HepG2 (cell line): ENCODE data around the gene CHMP4B. TPM values are rescaled to one million over a fixed set of nuclear protein-coding genes. Genes with fewer than 3 reads are reported as not detected.

ENCODE experiments used
- CBX1 ChIP-seq: IDR thresholded peaks from one replicate; pipeline ENCODE4 v1.6.1; 2016; ENCODE audit warnings: antibody characterized with exemption, low read depth
- CBX5 ChIP-seq: sonication (generic); formaldehyde crosslinking; IDR thresholded peaks from 2 replicates; pipeline ENCODE4 v1.4.0; 2020; ENCODE audit warnings: missing genetic modification reagents, borderline replicate concordance
- FOSL1 ChIP-seq: sonication (generic); formaldehyde crosslinking; IDR thresholded peaks from 2 replicates; pipeline ENCODE4 v1.9.0; 2021; ENCODE audit warnings: missing genetic modification reagents, borderline replicate concordance
- IRX3 ChIP-seq: sonication (generic); formaldehyde crosslinking; IDR thresholded peaks from 2 replicates; pipeline ENCODE4 v1.8.1; 2023; ENCODE audit warnings: mild to moderate bottlenecking, low read depth, missing genetic modification reagents, borderline replicate concordance
- PHF5A ChIP-seq: IDR thresholded peaks from one replicate; pipeline ENCODE4 v1.6.1; 2018; ENCODE audit warnings: low read depth, missing genetic modification reagents; ENCODE audit not compliant: unreplicated experiment
- PLRG1 ChIP-seq: fragments of 450-650 bp; conservative IDR thresholded peaks from 2 replicates; pipeline ENCODE4 v1.6.1; 2016
- RBM39 ChIP-seq: fragments of 200-400 bp; formaldehyde crosslinking; IDR thresholded peaks from one replicate; pipeline ENCODE4 v1.6.1; 2018; ENCODE audit warnings: antibody characterized with exemption, mild to moderate bottlenecking, low read depth, low read length; ENCODE audit not compliant: poor library complexity, severe bottlenecking
- SOX6 ChIP-seq, 2 experiments: fragments of 450-650 bp in 1 of 2; sonication (generic) in 1 of 2; formaldehyde crosslinking in 1 of 2; IDR thresholded peaks; 2 replicates each; pipeline versions ENCODE4 v1.4.0 to v1.6.1; 2017 to 2020; ENCODE audit warnings: antibody characterized with exemption in 1 of 2, mild to moderate bottlenecking in 1 of 2, missing genetic modification reagents in 1 of 2
- SP4 ChIP-seq: sonication (generic); formaldehyde crosslinking; IDR thresholded peaks from 2 replicates; pipeline ENCODE4 v1.8.1; 2023; ENCODE audit warnings: mild to moderate bottlenecking, missing genetic modification reagents
- TAF15 ChIP-seq: fragments of 200-400 bp; formaldehyde crosslinking; IDR thresholded peaks from one replicate; pipeline ENCODE4 v1.6.1; 2018; ENCODE audit warnings: mild to moderate bottlenecking, low read depth, low read length; ENCODE audit not compliant: poor library complexity, severe bottlenecking
- ZIK1 ChIP-seq: sonication (generic); formaldehyde crosslinking; IDR thresholded peaks from 2 replicates; pipeline ENCODE4 v1.5.0; 2020; ENCODE audit warnings: mild to moderate bottlenecking, low read depth, missing genetic modification reagents, borderline replicate concordance
- ZNF121 ChIP-seq: sonication (generic); formaldehyde crosslinking; IDR thresholded peaks from 2 replicates; pipeline ENCODE4 v1.5.0; 2020; ENCODE audit warnings: mild to moderate bottlenecking, missing genetic modification reagents
- ZNF207 ChIP-seq: fragments of 450-650 bp; IDR thresholded peaks from 2 replicates; pipeline ENCODE4 v1.6.1; 2016; ENCODE audit warnings: antibody characterized with exemption, borderline replicate concordance
- ZNF496 ChIP-seq: sonication (generic); formaldehyde crosslinking; IDR thresholded peaks from 2 replicates; pipeline ENCODE4 v1.8.1; 2023; ENCODE audit warnings: mild to moderate bottlenecking, moderate library complexity, missing genetic modification reagents; ENCODE audit not compliant: insufficient replicate concordance
- ZNF530 ChIP-seq: sonication (generic); formaldehyde crosslinking; IDR thresholded peaks from 2 replicates; pipeline ENCODE4 v1.5.0; 2020; ENCODE audit warnings: low read depth, mild to moderate bottlenecking, missing genetic modification reagents
- ZNF557 ChIP-seq: sonication (generic); formaldehyde crosslinking; IDR thresholded peaks from 2 replicates; pipeline ENCODE4 v1.4.0; 2020; ENCODE audit warnings: missing genetic modification reagents
- ZNF563 ChIP-seq: sonication (generic); formaldehyde crosslinking; IDR thresholded peaks from 2 replicates; pipeline ENCODE4 v1.8.0; 2022; ENCODE audit warnings: mild to moderate bottlenecking, moderate library complexity, missing genetic modification reagents
- ZNF616 ChIP-seq: sonication (generic); formaldehyde crosslinking; IDR thresholded peaks from 2 replicates; pipeline ENCODE4 v1.5.0; 2020; ENCODE audit warnings: low read depth, mild to moderate bottlenecking, missing genetic modification reagents
- ZNF629 ChIP-seq: sonication (generic); formaldehyde crosslinking; conservative IDR thresholded peaks from 2 replicates; pipeline ENCODE4 v1.5.0; 2020; ENCODE audit warnings: missing genetic modification reagents
- polyA plus RNA-seq, 8 experiments: library from polyadenylated mRNA; depleted of rRNA in 3 of 8; stranded (reverse) in 7 of 8; unstranded in 1 of 8; fragments of >200 nt; fragmentation: Illumina TruSeq in 4 of 8; extraction: Trizol in 4 of 8; gene quantifications; 2 replicates each; pipeline versions ENCODE4 v1.2.1 to v1.2.3, GENCODE V29; 2011 to 2016; ENCODE audit warnings: low read depth in 4 of 8, missing spikeins in 1 of 8, mixed read lengths in 1 of 8; ENCODE audit not compliant: insufficient read depth in 1 of 8
- total RNA-seq, 5 experiments: library from RNA; depleted of rRNA; stranded (reverse); fragments of >200 nt; fragmentation: Illumina TruSeq; extraction: Trizol; gene quantifications; 2 replicates each; pipeline ENCODE4 v1.2.3, GENCODE V29; 2016; ENCODE audit warnings: low read depth in 1 of 5
- TF ChIP-seq, protein P1 (sequence below): IDR thresholded peaks from 2 replicates; pipeline ENCODE4 v1.6.1; 2016; ENCODE audit warnings: missing genetic modification reagents, missing compliant biosample characterization
- TF ChIP-seq, protein P2 (sequence below): sonication (generic); formaldehyde crosslinking; IDR thresholded peaks from 2 replicates; pipeline ENCODE4 v1.8.0; 2022; ENCODE audit warnings: missing genetic modification reagents, low read depth, mild to moderate bottlenecking, borderline replicate concordance
- TF ChIP-seq, protein P3 (sequence below): IDR thresholded peaks from 2 replicates; pipeline ENCODE4 v1.6.1; 2012; ENCODE audit warnings: low read length, improper control_type of control experiment
- TF ChIP-seq, protein P4 (sequence below): sonication (generic); formaldehyde crosslinking; IDR thresholded peaks from 2 replicates; pipeline ENCODE4 v1.8.1; 2023; ENCODE audit warnings: mild to moderate bottlenecking, missing genetic modification reagents, borderline replicate concordance
- TF ChIP-seq, protein P5 (sequence below): fragments of 450-650 bp; IDR thresholded peaks from 2 replicates; pipeline ENCODE4 v1.6.1; 2017

Gene CHMP4B
- total and polyA plus RNA-seq, 2 of the 13 experiments (the other 11 are each of a cell fraction or from before 2014, with no cell fraction given), result 40.1 to 45.6 TPM

DNA sequence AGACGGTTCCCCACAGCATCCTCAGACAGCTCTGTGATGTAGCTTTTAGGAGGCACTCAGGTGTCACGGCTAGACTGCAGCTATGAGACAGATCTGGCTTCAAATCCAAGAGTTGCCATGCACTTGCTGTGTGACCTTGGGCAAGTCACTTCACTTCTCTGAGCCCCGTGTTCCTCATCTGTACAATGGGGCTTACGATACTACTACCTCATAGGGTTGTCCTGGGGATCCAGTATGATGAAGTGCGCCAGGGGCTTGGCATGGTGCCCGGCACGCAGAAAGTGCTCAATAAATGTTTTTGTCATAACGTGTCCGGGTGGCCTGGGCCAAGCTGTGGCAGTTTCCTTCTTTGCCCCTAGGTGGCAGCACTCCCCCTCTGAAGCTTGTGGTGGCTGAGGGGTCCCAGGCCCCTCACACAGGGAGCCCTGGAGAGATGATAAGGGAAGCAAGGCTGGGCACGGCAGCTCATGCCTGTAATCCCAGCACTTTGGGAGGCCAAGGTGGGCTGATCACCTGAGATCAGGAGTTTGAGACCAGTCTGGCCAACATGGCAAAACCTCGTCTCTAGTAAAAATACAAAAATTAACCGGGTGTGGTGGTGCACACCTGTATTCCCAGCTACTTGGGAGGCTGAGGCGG lies 19.1 kb upstream of the CHMP4B start (continued):
- TF ChIP-seq, protein P1, sequence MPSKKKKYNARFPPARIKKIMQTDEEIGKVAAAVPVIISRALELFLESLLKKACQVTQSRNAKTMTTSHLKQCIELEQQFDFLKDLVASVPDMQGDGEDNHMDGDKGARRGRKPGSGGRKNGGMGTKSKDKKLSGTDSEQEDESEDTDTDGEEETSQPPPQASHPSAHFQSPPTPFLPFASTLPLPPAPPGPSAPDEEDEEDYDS (CRISPR knock-in tag), result no peak
- TF ChIP-seq RBM39 (peak; percentile 9), ZNF563 (no peak), CBX5 (no peak), IRX3 (CRISPR knock-in tag) (no peak), FOSL1 (CRISPR knock-in tag) (no peak), CBX1 (no peak), TAF15 (no peak), SOX6 (IDR thresholded peaks at IDR 0.05) (no peak), SOX6 (CRISPR knock-in tag; IDR thresholded peaks at IDR 0.05) (no peak), PLRG1 (no peak), ZNF207 (no peak), ZNF530 (CRISPR knock-in tag) (no peak), ZNF616 (CRISPR knock-in tag) (no peak), SP4 (CRISPR knock-in tag) (0 out of 2 replicates have a peak, but pooled peaks have one; percentile 35), ZNF496 (CRISPR knock-in tag) (no peak), ZIK1 (CRISPR knock-in tag) (no peak), ZNF121 (CRISPR knock-in tag) (no peak), PHF5A (CRISPR knock-in tag) (no peak), ZNF557 (CRISPR knock-in tag) (no peak), ZNF629 (CRISPR knock-in tag) (peak; percentile 62)
- TF ChIP-seq, protein P2, sequence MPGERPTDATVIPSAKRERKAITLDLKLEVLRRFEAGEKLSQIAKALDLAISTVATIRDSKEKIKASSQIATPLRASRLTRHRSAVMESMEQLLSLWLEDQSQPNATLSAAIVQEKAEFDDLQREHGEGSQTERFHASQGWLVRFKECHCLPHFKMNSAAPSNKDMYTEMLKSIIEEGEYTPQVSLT (CRISPR knock-in tag), result no peak
- TF ChIP-seq, protein P3, sequence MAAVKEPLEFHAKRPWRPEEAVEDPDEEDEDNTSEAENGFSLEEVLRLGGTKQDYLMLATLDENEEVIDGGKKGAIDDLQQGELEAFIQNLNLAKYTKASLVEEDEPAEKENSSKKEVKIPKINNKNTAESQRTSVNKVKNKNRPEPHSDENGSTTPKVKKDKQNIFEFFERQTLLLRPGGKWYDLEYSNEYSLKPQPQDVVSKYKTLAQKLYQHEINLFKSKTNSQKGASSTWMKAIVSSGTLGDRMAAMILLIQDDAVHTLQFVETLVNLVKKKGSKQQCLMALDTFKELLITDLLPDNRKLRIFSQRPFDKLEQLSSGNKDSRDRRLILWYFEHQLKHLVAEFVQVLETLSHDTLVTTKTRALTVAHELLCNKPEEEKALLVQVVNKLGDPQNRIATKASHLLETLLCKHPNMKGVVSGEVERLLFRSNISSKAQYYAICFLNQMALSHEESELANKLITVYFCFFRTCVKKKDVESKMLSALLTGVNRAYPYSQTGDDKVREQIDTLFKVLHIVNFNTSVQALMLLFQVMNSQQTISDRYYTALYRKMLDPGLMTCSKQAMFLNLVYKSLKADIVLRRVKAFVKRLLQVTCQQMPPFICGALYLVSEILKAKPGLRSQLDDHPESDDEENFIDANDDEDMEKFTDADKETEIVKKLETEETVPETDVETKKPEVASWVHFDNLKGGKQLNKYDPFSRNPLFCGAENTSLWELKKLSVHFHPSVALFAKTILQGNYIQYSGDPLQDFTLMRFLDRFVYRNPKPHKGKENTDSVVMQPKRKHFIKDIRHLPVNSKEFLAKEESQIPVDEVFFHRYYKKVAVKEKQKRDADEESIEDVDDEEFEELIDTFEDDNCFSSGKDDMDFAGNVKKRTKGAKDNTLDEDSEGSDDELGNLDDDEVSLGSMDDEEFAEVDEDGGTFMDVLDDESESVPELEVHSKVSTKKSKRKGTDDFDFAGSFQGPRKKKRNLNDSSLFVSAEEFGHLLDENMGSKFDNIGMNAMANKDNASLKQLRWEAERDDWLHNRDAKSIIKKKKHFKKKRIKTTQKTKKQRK, result no peak
- TF ChIP-seq, protein P4, sequence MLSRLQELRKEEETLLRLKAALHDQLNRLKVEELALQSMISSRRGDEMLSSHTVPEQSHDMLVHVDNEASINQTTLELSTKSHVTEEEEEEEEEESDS, result no peak
- TF ChIP-seq, protein P5, sequence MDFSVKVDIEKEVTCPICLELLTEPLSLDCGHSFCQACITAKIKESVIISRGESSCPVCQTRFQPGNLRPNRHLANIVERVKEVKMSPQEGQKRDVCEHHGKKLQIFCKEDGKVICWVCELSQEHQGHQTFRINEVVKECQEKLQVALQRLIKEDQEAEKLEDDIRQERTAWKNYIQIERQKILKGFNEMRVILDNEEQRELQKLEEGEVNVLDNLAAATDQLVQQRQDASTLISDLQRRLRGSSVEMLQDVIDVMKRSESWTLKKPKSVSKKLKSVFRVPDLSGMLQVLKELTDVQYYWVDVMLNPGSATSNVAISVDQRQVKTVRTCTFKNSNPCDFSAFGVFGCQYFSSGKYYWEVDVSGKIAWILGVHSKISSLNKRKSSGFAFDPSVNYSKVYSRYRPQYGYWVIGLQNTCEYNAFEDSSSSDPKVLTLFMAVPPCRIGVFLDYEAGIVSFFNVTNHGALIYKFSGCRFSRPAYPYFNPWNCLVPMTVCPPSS, result no peak
